CD14-positive monocyte (primary cell): ENCODE data around the gene ACACB. TPM values are rescaled to one million over a fixed set of nuclear protein-coding genes. Genes with fewer than 3 reads are reported as not detected.

Experiments used
- DNase-seq, 3 donors: peaks; one replicate each; pipeline ENCODE4 v3.0.0-alpha.2; 2011 to 2022
- H2AFZ ChIP-seq: 2 replicates; pipeline ENCODE4 v1.6.0; 2012; ENCODE audit warnings: mild to moderate bottlenecking, low read depth, low read length, inconsistent platforms; ENCODE audit not compliant: insufficient read depth, poor library complexity, severe bottlenecking
- H3K27ac ChIP-seq, 2 donors: 1 replicate in 1 of 2; 2 replicates in 1 of 2; pipeline ENCODE4 v1.5.1; 2012 to 2013; ENCODE audit warnings: low read length in 2 of 2, control low read depth in 1 of 2, inconsistent platforms in 1 of 2, low read depth in 1 of 2, mild to moderate bottlenecking in 1 of 2
- H3K27me3 ChIP-seq, 2 donors: one replicate each; pipeline versions ENCODE4 v1.6.0 to v1.6.1; 2011 to 2013; ENCODE audit warnings: low read length in 2 of 2; ENCODE audit not compliant: control insufficient read depth in 2 of 2, insufficient read depth in 2 of 2
- H3K36me3 ChIP-seq, 2 donors: replicated peaks in 1 of 2; 1 replicate in 1 of 2; 2 replicates in 1 of 2; pipeline versions ENCODE4 v1.5.1 to v1.6.1; 2012 to 2013; ENCODE audit warnings: low read length in 2 of 2, control low read depth in 1 of 2, inconsistent platforms in 1 of 2, mild to moderate bottlenecking in 1 of 2; ENCODE audit not compliant: insufficient read depth in 2 of 2, control insufficient read depth in 1 of 2
- H3K4me1 ChIP-seq, 2 donors: 1 replicate in 1 of 2; 2 replicates in 1 of 2; pipeline versions ENCODE4 v1.5.1 to v1.6.1; 2012 to 2013; ENCODE audit warnings: low read length in 2 of 2, control low read depth in 1 of 2, inconsistent platforms in 1 of 2, mild to moderate bottlenecking in 1 of 2, moderate library complexity in 1 of 2; ENCODE audit not compliant: insufficient read depth in 2 of 2, control insufficient read depth in 1 of 2
- H3K4me2 ChIP-seq: replicated peaks from 2 replicates; pipeline ENCODE3; 2012; ENCODE audit warnings: low read length, moderate library complexity, mild to moderate bottlenecking; ENCODE audit not compliant: poor library complexity, severe bottlenecking; ENCODE audit errors: extremely low read depth
- H3K4me3 ChIP-seq, 3 experiments: fragments of 200-600 bp in 1 of 3; sonication (generic) in 1 of 3; replicated peaks in 1 of 3; 1 replicate in 2 of 3; 2 replicates in 1 of 3; pipeline ENCODE4 v1.5.1; 2011 to 2013; ENCODE audit warnings: low read length in 3 of 3, mild to moderate bottlenecking in 3 of 3, control low read depth in 2 of 3, low read depth in 2 of 3, inconsistent platforms in 1 of 3, moderate library complexity in 1 of 3
- H3K79me2 ChIP-seq: 2 replicates; pipeline ENCODE4 v1.6.0; 2012; ENCODE audit warnings: mild to moderate bottlenecking, control low read depth, inconsistent platforms, low read length, moderate library complexity; ENCODE audit not compliant: insufficient read depth
- H3K9ac ChIP-seq: 2 replicates; pipeline ENCODE4 v1.6.0; 2017; ENCODE audit warnings: low read length, mild to moderate bottlenecking; ENCODE audit not compliant: insufficient read depth, poor library complexity, severe bottlenecking
- H3K9me3 ChIP-seq, 2 donors: replicated peaks in 1 of 2; 1 replicate in 1 of 2; 2 replicates in 1 of 2; pipeline versions ENCODE4 v1.5.1 to v1.6.1; 2012 to 2013; ENCODE audit warnings: low read length in 2 of 2, control low read depth in 1 of 2; ENCODE audit not compliant: control insufficient read depth in 1 of 2, insufficient read depth in 1 of 2
- H4K20me1 ChIP-seq: 2 replicates; pipeline ENCODE4 v1.6.0; 2012; ENCODE audit warnings: mild to moderate bottlenecking, low read length, control low read depth, moderate library complexity; ENCODE audit not compliant: insufficient read depth
- H3K27ac Mint-ChIP-seq, 7 donors: one replicate each; pipeline ENCODE4 v1.8.0; 2020; ENCODE audit warnings: mild to moderate bottlenecking in 7 of 7, mixed read lengths in 7 of 7, moderate library complexity in 6 of 7, inconsistent platforms in 2 of 7
- H3K27me3 Mint-ChIP-seq, 3 donors: one replicate each; pipeline ENCODE4 v1.8.0; 2021 to 2022; ENCODE audit warnings: low read depth in 3 of 3, mild to moderate bottlenecking in 3 of 3, mixed read lengths in 3 of 3, moderate library complexity in 3 of 3, inconsistent platforms in 1 of 3
- H3K36me3 Mint-ChIP-seq, 2 donors: one replicate each; pipeline ENCODE4 v1.8.0; 2020; ENCODE audit warnings: mixed read lengths in 2 of 2, inconsistent platforms in 1 of 2, mild to moderate bottlenecking in 1 of 2
- H3K4me1 Mint-ChIP-seq: one replicate; pipeline ENCODE4 v1.8.0; 2020; ENCODE audit warnings: mild to moderate bottlenecking, mixed read lengths
- H3K4me3 Mint-ChIP-seq, 2 donors: one replicate each; pipeline ENCODE4 v1.8.0; 2020; ENCODE audit warnings: mild to moderate bottlenecking in 2 of 2, mixed read lengths in 2 of 2, moderate library complexity in 1 of 2
- H3K9me3 Mint-ChIP-seq, 7 donors: one replicate each; pipeline ENCODE4 v1.8.0; 2020 to 2022; ENCODE audit warnings: mixed read lengths in 7 of 7, mild to moderate bottlenecking in 6 of 7, moderate library complexity in 6 of 7, inconsistent platforms in 2 of 7
- CTCF ChIP-seq: fragments of 200-600 bp; IDR thresholded peaks from one replicate; pipeline ENCODE4 v1.8.0; 2022; ENCODE audit warnings: antibody characterized with exemption, mild to moderate bottlenecking
- WGBS: methylation state at CpG from one replicate; pipeline ENCODE4 v1.1.5; 2013; ENCODE audit warnings: missing lambda C conversion rate; ENCODE audit not compliant: insufficient coverage; 5-methylcytosine and 5-hydroxymethylcytosine counted together
- intact Hi-C, 2 donors: fragments of 100-400 bp; cut with micrococcal nuclease; formaldehyde crosslinking; loops; one replicate each; pipeline versions ENCODE4 v1.15.0 to v1.15.1; 2023
- polyA plus RNA-seq, 3 donors: library from polyadenylated mRNA; depleted of rRNA in 1 of 3; unstranded in 2 of 3; stranded (reverse) in 1 of 3; fragments of 300-500 nt in 2 of 3; fragments of >200 nt in 1 of 3; fragmentation: Illumina TruSeq in 2 of 3; gene quantifications; 1 replicate in 2 of 3; 2 replicates in 1 of 3; pipeline ENCODE4 v1.2.3, GENCODE V29; 2012 to 2021

Gene ACACB
- polyA plus RNA-seq, 3 donors, result 0.14 to 5.0 (median 1.9) TPM

GRCh38 chr12:109218996-109219395, 102.6 kb downstream of the ACACB start:
- H3K9me3 ChIP-seq, result no peaks in the 10 kb centered on the region
- H3K9me3 Mint-ChIP-seq, result no peaks in the 10 kb centered on the region
- WGBS, result no CpG with 5 or more reads among the region's 6 CpGs
- H3K27me3 Mint-ChIP-seq, result peaks cover 0 to 2% (median 2%) of the 10 kb centered on the region in 3 donors
- no peaks in the 10 kb centered on the region for H4K20me1 ChIP-seq
- no peaks in the 10 kb centered on the region for H3K4me1 Mint-ChIP-seq
- DNase-seq, result no peak
- H2AFZ ChIP-seq, result no peak overlapping the region
- H3K4me3 ChIP-seq, result no peak overlapping the region
- intact Hi-C loops, result no loop called here
- no peak overlapping the region for H3K9ac ChIP-seq
- H3K27me3 ChIP-seq, result no peaks in the 10 kb centered on the region
- peaks cover 0 to 4% of the 10 kb centered on the region in 2 donors for H3K36me3 ChIP-seq
- H3K4me1 ChIP-seq, result no peaks in the 10 kb centered on the region
- no peak overlapping the region for H3K27ac ChIP-seq
- no peak overlapping the region for H3K27ac Mint-ChIP-seq
- H3K4me2 ChIP-seq, result no peak overlapping the region
- no peak for TF ChIP-seq CTCF
- peaks cover 14 to 24% of the 10 kb centered on the region in 2 donors for H3K36me3 Mint-ChIP-seq
- H3K4me3 Mint-ChIP-seq, result no peak overlapping the region
- no peaks in the 10 kb centered on the region for H3K79me2 ChIP-seq

GRCh38 chr12:109219938-109220337, 103.6 kb downstream of the ACACB start:
- H3K27me3 ChIP-seq, result no peaks in the 10 kb centered on the region
- no peak overlapping the region for H3K4me2 ChIP-seq
- Mint-ChIP-seq H3K9me3 (no peaks in the 10 kb centered on the region), H3K4me1 (no peaks in the 10 kb centered on the region), H3K27me3 (peaks cover 0 to 2% (median 2%) of the 10 kb centered on the region in 3 donors), H3K27ac (no peak overlapping the region), H3K4me3 (no peak overlapping the region), H3K36me3 (peaks cover 15 to 22% of the 10 kb centered on the region in 2 donors)
- no peak overlapping the region for H3K4me3 ChIP-seq
- no peaks in the 10 kb centered on the region for H4K20me1 ChIP-seq
- DNase-seq, result no peak
- no peak overlapping the region for H3K27ac ChIP-seq
- intact Hi-C loops, result no loop called here
- TF ChIP-seq CTCF, result no peak
- no CpG with 5 or more reads among the region's 2 CpGs for WGBS
- H2AFZ ChIP-seq, result no peak overlapping the region
- H3K4me1 ChIP-seq, result no peaks in the 10 kb centered on the region
- peaks cover 0 to 5% of the 10 kb centered on the region in 2 donors for H3K36me3 ChIP-seq
- no peaks in the 10 kb centered on the region for H3K9me3 ChIP-seq
- H3K79me2 ChIP-seq, result no peaks in the 10 kb centered on the region
- H3K9ac ChIP-seq, result no peak overlapping the region
